LoVo (cell line): Measurements from ENCODE around the gene TRMT1.

Experiments
- DNase-seq: peaks from one replicate; pipeline ENCODE4 v3.0.0-alpha.2; 2016; ENCODE audit warnings: low spot score

The TRMT1 gene

GRCh38 chr19:13070425-13071140, 46.0 kb downstream of the TRMT1 start:
- DNase-seq = no peak

- DNase-seq = no peak
Observed at GRCh38 chr19:13069415-13070359, 46.9 kb downstream of the TRMT1 start.

GRCh38 chr19:13068085-13068846, 48.3 kb downstream of the TRMT1 start:
- DNase-seq = no peak

GRCh38 chr19:13066933-13067807, 49.4 kb downstream of the TRMT1 start:
- no peak for DNase-seq

- no peak for DNase-seq
Observed at GRCh38 chr19:13066226-13066625, 50.3 kb downstream of the TRMT1 start.

GRCh38 chr19:13064092-13064489, 52.4 kb downstream of the TRMT1 start:
- no peak for DNase-seq

GRCh38 chr19:13063461-13064091, 53.0 kb downstream of the TRMT1 start:
- DNase-seq = no peak

GRCh38 chr19:13062317-13062716, 54.2 kb downstream of the TRMT1 start:
- no peak for DNase-seq

- peak; percentile 82 for DNase-seq
Observed at GRCh38 chr19:13060964-13061927, 55.3 kb downstream of the TRMT1 start.

- peak; percentile 20 for DNase-seq
Observed at GRCh38 chr19:13060233-13060963, 56.1 kb downstream of the TRMT1 start.

- DNase-seq = no peak
Observed at GRCh38 chr19:13058951-13059660, 57.4 kb downstream of the TRMT1 start.

GRCh38 chr19:13057744-13058143, 58.8 kb downstream of the TRMT1 start:
- no peak for DNase-seq

- no peak for DNase-seq
Observed at GRCh38 chr19:13057147-13057572, 59.4 kb downstream of the TRMT1 start.

GRCh38 chr19:13056052-13056660, 60.4 kb downstream of the TRMT1 start:
- no peak for DNase-seq

- no peak for DNase-seq
Observed at GRCh38 chr19:13055213-13056051, 61.1 kb downstream of the TRMT1 start.
